DND-41 (cell line): ENCODE data around the gene NFATC2.

Experiments
- CTCF ChIP-seq: IDR thresholded peaks from 2 replicates; pipeline ENCODE4 v1.5.1; 2012; ENCODE audit warnings: borderline replicate concordance, low read length, moderate library complexity, mild to moderate bottlenecking; ENCODE audit not compliant: poor library complexity, severe bottlenecking; ENCODE audit errors: extremely low read depth
- EZH2 ChIP-seq: IDR thresholded peaks from 3 replicates; pipeline ENCODE4 v1.6.1; 2012; ENCODE audit warnings: borderline replicate concordance, low read depth, mild to moderate bottlenecking, moderate library complexity, low read length, inconsistent platforms; ENCODE audit not compliant: severe bottlenecking

- TF ChIP-seq CTCF (no peak), EZH2 (no peak)
Observed at GRCh38 chr20:51431321-51431720, 111.2 kb downstream of the NFATC2 start.
